Measurements from ENCODE around the gene RPP14.

- TF ChIP-seq, protein P1, sequence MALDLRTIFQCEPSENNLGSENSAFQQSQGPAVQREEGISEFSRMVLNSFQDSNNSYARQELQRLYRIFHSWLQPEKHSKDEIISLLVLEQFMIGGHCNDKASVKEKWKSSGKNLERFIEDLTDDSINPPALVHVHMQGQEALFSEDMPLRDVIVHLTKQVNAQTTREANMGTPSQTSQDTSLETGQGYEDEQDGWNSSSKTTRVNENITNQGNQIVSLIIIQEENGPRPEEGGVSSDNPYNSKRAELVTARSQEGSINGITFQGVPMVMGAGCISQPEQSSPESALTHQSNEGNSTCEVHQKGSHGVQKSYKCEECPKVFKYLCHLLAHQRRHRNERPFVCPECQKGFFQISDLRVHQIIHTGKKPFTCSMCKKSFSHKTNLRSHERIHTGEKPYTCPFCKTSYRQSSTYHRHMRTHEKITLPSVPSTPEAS (tag by site-specific recombination; IDR thresholded peaks at IDR 0.05) = no peak
- no peak for TF ChIP-seq SETDB1 (IDR thresholded peaks at IDR 0.05; ENCODE audit: insufficient read length, low read length)
- no peak for TF ChIP-seq TRIM28 (IDR thresholded peaks at IDR 0.05; ENCODE audit: borderline replicate concordance, low read length)
These were observed 60.7 kb downstream of the RPP14 start for GRCh38 chr3:58366699-58367098.

Data from HEK293 (cell line).